Sigmoid colon (tissue), 7 donors: ENCODE measurements around the gene RSF1. TPM values are rescaled to one million over a fixed set of nuclear protein-coding genes. Genes with fewer than 3 reads are reported as not detected.

ENCODE experiments used
- DNase-seq: peaks from one replicate; pipeline ENCODE4 v3.0.0-alpha.2; 2019
- H3K27ac ChIP-seq, 4 donors: fragments of 200-600 bp; sonication (generic); one replicate each; pipeline ENCODE4 v1.5.1; 2016 to 2019; ENCODE audit warnings: mild to moderate bottlenecking in 1 of 4
- H3K27me3 ChIP-seq, 3 donors: fragments of 200-600 bp; sonication (generic); one replicate each; pipeline ENCODE4 v1.5.1; 2019; ENCODE audit warnings: mild to moderate bottlenecking in 1 of 3
- H3K36me3 ChIP-seq, 4 donors: fragments of 200-600 bp; sonication (generic); one replicate each; pipeline ENCODE4 v1.5.1; 2016 to 2019
- H3K4me1 ChIP-seq, 4 donors: fragments of 200-600 bp; sonication (generic); one replicate each; pipeline ENCODE4 v1.5.1; 2017 to 2019
- H3K4me3 ChIP-seq, 4 donors: fragments of 200-600 bp; sonication (generic); one replicate each; pipeline ENCODE4 v1.5.1; 2017 to 2019; ENCODE audit warnings: mild to moderate bottlenecking in 2 of 4, moderate library complexity in 1 of 4
- H3K9me3 ChIP-seq, 4 donors: fragments of 200-600 bp in 3 of 4; sonication (generic) in 3 of 4; one replicate each; pipeline versions ENCODE4 v1.5.1 to v1.6.1; 2013 to 2019
- EP300 ChIP-seq, 4 donors: sonication (generic); formaldehyde crosslinking; IDR thresholded peaks; one replicate each; pipeline ENCODE4 v1.6.1; 2017; ENCODE audit warnings: antibody characterized with exemption in 4 of 4
- POLR2A ChIP-seq, 2 donors: fragments of 450-650 bp; IDR thresholded peaks; one replicate each; pipeline ENCODE4 v1.6.1; 2016; ENCODE audit warnings: antibody characterized with exemption in 2 of 2, mild to moderate bottlenecking in 2 of 2, moderate library complexity in 2 of 2
- POLR2AphosphoS5 ChIP-seq, 4 donors: sonication (generic); formaldehyde crosslinking; IDR thresholded peaks; one replicate each; pipeline ENCODE4 v1.6.1; 2017; ENCODE audit warnings: antibody characterized with exemption in 4 of 4
- WGBS, 2 donors: extraction: QIAGEN DNeasy Blood & Tissue Kit; methylation state at CpG; one replicate each; pipeline ENCODE4 v1.1.7; 2013; 5-methylcytosine and 5-hydroxymethylcytosine counted together
- intact Hi-C: fragments of 100-400 bp; cut with DNase I; formaldehyde crosslinking; loops from one replicate; pipeline ENCODE4 v1.15.1; 2023
- polyA plus RNA-seq, 3 donors: library from polyadenylated mRNA; stranded (reverse); fragments of 200-250 nt; gene quantifications; one replicate each; pipeline ENCODE4 v1.2.3, GENCODE V29; 2013
- total RNA-seq, 4 donors: library from RNA; depleted of rRNA; stranded (reverse); fragments of >200 nt; gene quantifications; one replicate each; pipeline ENCODE4 v1.1.0, GENCODE V29; 2016
- TF ChIP-seq, protein P1 (sequence below), 4 experiments: fragments of 450-650 bp in 3 of 4; fragments of 200-600 bp in 1 of 4; IDR thresholded peaks; one replicate each; pipeline ENCODE4 v1.5.1; 2016 to 2019; ENCODE audit warnings: antibody characterized with exemption in 4 of 4, mild to moderate bottlenecking in 3 of 4, moderate library complexity in 2 of 4
- donor health status: healthy with polysubstance abuse.
- donor health status: Bipolar disorder and iron deficiency.
- donor health status: healthy.

The RSF1 gene
- total and polyA plus RNA-seq, 7 donors = 9.6 to 90.7 (median 61.5) TPM

DNA sequence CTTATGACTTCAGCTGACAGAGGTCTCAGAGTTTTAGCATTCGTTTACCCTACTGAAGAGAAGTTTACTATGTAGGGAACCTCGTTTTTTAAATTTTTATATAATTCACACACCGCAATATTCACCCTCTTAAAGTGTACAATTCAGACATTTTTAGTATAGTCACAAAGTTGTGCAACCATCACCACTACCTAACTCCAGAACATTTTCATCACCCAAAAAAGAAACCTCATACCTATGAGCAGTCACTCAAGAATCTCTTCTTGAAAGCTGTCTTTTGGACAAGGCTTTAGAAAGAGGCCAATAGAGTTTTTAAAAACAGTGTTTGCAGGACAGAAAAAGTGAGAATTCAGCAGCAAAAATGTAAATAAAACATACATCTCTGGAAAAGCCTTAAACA lies 143.4 kb downstream of the RSF1 start:
- peaks cover 10 to 86% (median 28%) of the 10 kb centered on the region in 4 donors for H3K36me3 ChIP-seq
- whole genome bisulfite sequencing, 2 donors = 95 to 96% methylated on average over 3 of the region's 3 CpGs

DNA sequence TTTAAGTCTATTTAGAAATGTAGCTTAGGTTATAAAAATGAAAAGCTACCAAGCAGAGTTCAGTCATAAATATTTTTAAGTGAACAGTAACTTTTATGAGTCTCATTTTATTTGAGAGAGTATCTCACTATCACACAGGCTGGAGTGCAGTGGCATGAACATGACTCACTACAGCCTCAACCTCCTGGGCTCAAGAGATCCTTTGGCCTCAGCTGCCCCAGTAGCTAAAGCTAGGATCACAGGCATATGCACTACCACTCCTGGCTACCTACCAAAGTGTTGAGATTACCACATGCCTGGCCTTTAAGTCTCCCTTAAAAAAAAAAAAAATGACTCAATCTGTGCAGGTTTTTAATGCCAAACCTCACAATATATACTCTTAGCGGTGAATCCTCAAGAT lies 148.3 kb downstream of the RSF1 start:
- intact Hi-C loops = loop anchor here (10.0 kb wide), 1 partner anchor 143 kb away; no protein-coding TSS in a partner anchor
- TF ChIP-seq, protein P1, sequence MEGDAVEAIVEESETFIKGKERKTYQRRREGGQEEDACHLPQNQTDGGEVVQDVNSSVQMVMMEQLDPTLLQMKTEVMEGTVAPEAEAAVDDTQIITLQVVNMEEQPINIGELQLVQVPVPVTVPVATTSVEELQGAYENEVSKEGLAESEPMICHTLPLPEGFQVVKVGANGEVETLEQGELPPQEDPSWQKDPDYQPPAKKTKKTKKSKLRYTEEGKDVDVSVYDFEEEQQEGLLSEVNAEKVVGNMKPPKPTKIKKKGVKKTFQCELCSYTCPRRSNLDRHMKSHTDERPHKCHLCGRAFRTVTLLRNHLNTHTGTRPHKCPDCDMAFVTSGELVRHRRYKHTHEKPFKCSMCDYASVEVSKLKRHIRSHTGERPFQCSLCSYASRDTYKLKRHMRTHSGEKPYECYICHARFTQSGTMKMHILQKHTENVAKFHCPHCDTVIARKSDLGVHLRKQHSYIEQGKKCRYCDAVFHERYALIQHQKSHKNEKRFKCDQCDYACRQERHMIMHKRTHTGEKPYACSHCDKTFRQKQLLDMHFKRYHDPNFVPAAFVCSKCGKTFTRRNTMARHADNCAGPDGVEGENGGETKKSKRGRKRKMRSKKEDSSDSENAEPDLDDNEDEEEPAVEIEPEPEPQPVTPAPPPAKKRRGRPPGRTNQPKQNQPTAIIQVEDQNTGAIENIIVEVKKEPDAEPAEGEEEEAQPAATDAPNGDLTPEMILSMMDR (IDR thresholded peaks at IDR 0.05) = no peak
- TF ChIP-seq POLR2A (IDR thresholded peaks at IDR 0.05) = no peak
- TF ChIP-seq EP300 (IDR thresholded peaks at IDR 0.05) = no peak
- no peak for TF ChIP-seq POLR2AphosphoS5 (IDR thresholded peaks at IDR 0.05)
- peaks cover 22 to 98% (median 35%) of the 10 kb centered on the region in 4 donors for H3K36me3 ChIP-seq
- peaks cover 0 to 6% (median 0%) of the 10 kb centered on the region in 4 donors for H3K4me1 ChIP-seq
- WGBS, 2 donors = 35 to 78% methylated on average over 1 of the region's 1 CpG
- peak overlapping the region in 3 of 4 donors; percentile 6 to 29 (median 27) for H3K27ac ChIP-seq
- DNase-seq = no peak
- no peak overlapping the region for H3K4me3 ChIP-seq
- no peaks in the 10 kb centered on the region for H3K9me3 ChIP-seq
- H3K27me3 ChIP-seq = no peaks in the 10 kb centered on the region

More for the DNA sequence above, 143.4 kb downstream of the RSF1 start:
- no peak for DNase-seq
- Histone ChIP-seq H3K4me3 (no peak overlapping the region), H3K9me3 (no peaks in the 10 kb centered on the region), H3K27me3 (no peaks in the 10 kb centered on the region), H3K27ac (no peak overlapping the region), H3K4me1 (peaks cover 0 to 6% (median 0%) of the 10 kb centered on the region in 4 donors)
- TF ChIP-seq EP300 (IDR thresholded peaks at IDR 0.05) = no peak
- TF ChIP-seq, protein P1 (IDR thresholded peaks at IDR 0.05) = no peak
- TF ChIP-seq POLR2A (IDR thresholded peaks at IDR 0.05) = no peak
- TF ChIP-seq POLR2AphosphoS5 (IDR thresholded peaks at IDR 0.05) = no peak
- intact Hi-C loops = loop anchor here (10.0 kb wide), 1 partner anchor 138 kb away; no protein-coding TSS in a partner anchor

DNA sequence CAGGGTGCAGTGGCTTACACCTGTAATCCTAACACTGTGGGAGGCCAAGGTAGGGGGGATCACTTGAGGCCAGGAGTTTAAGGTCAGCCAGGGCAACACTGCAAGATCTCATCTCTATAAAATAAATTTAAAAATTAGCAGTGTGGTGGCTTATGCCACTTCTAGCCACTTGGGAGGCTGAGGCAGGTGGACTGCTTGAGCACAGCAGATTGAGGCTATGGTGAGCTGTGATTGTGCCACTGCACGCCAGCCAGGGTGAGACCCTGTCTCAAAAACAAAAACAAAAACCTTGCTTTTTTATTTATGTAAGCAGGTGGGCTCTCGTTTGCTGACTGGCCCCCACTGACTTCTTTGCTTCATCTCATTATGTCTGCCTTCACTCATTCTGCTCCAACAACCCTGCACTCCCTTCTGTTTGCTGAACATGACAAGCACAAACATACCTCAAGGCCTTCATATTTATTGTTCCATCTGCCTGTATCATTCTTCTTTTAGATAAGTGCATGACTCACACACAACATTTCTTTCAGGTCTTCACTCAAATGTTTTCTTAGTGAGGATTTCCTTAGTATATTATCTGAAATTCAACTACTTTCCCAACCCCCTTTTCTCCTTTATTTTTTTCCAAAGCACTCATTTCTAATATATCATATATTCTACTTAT lies 150.5 kb downstream of the RSF1 start:
- peaks cover 11 to 92% (median 24%) of the 10 kb centered on the region in 4 donors for H3K36me3 ChIP-seq
- no peak for TF ChIP-seq EP300 (IDR thresholded peaks at IDR 0.05)
- TF ChIP-seq POLR2AphosphoS5 (IDR thresholded peaks at IDR 0.05) = no peak
- no peak for TF ChIP-seq POLR2A (IDR thresholded peaks at IDR 0.05)
- TF ChIP-seq, protein P1 (IDR thresholded peaks at IDR 0.05) = no peak
- no peak overlapping the region for H3K4me3 ChIP-seq
- peaks cover 0 to 6% (median 0%) of the 10 kb centered on the region in 4 donors for H3K4me1 ChIP-seq
- intact Hi-C loops = loop anchor here (10.0 kb wide), 1 partner anchor 145 kb away; no protein-coding TSS in a partner anchor
- no peaks in the 10 kb centered on the region for H3K9me3 ChIP-seq
- H3K27ac ChIP-seq = no peak overlapping the region
- H3K27me3 ChIP-seq = no peaks in the 10 kb centered on the region
- WGBS, 2 donors = 50 to 81% methylated on average over 2 of the region's 2 CpGs
- DNase-seq = no peak

DNA sequence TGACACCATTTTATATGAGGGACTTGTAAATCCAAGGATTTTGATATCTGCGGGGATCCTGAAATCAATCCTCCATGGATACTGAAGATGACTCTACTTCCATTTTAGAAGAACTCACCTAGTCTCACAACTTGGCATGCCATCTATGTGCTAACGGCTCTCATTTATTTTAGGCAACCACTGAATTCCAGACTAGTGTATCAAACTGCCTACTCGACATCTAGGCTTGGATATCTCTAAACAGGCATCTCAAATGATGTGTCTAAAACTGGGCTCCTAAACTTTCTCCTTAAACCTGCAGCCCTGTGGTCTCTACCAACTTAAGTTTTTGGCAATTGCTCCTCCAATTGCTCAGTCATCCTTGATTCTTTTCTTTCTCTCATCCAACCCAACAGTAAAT lies 151.8 kb downstream of the RSF1 start:
- Histone ChIP-seq H3K27ac (no peak overlapping the region), H3K27me3 (no peaks in the 10 kb centered on the region), H3K36me3 (peaks cover 11 to 90% (median 20%) of the 10 kb centered on the region in 4 donors), H3K4me1 (peaks cover 0 to 6% (median 0%) of the 10 kb centered on the region in 4 donors), H3K9me3 (no peaks in the 10 kb centered on the region), H3K4me3 (no peak overlapping the region)
- 91 to 94% methylated on average over 3 of the region's 3 CpGs for WGBS, 2 donors
- intact Hi-C loops = no loop called here
- TF ChIP-seq, protein P1 (IDR thresholded peaks at IDR 0.05) = no peak
- TF ChIP-seq EP300 (IDR thresholded peaks at IDR 0.05) = no peak
- no peak for TF ChIP-seq POLR2A (IDR thresholded peaks at IDR 0.05)
- TF ChIP-seq POLR2AphosphoS5 (IDR thresholded peaks at IDR 0.05) = no peak
- DNase-seq = no peak
